Naive thymus-derived CD8-positive, alpha-beta T cell (primary cell): ENCODE results near the gene TRIOBP. TPM values are rescaled to one million over a fixed set of nuclear protein-coding genes. Genes with fewer than 3 reads are reported as not detected.

Experiments used
- ATAC-seq, 2 donors: fragments of 150-1000 bp; cut with Tn5 transposase in 1 of 2; sonication (Bioruptor Pico), chemical (Tn5 transposase) in 1 of 2; 1 replicate in 1 of 2; 2 replicates in 1 of 2; pipeline ENCODE4 v1.10.0; 2021; ENCODE audit warnings: mild to moderate bottlenecking in 2 of 2, moderate library complexity in 2 of 2
- POLR2A ChIA-PET: fragments of 350-600 bp; sonication (Branson Sonifier 250); formaldehyde crosslinking; loops from one replicate; lab custom pipeline; 2021; ENCODE audit warnings: antibody characterized with exemption; lab: Charles Lee
- DNase-seq, 10 donors: peaks; one replicate each; pipeline versions ENCODE4 v3.0.0 to v3.0.0-alpha.2; 2020 to 2022
- H3K27ac Mint-ChIP-seq, 10 donors: one replicate each; pipeline ENCODE4 v1.8.0; 2020 to 2022; ENCODE audit warnings: mild to moderate bottlenecking in 10 of 10, mixed read lengths in 10 of 10, moderate library complexity in 4 of 10, inconsistent platforms in 1 of 10
- H3K27me3 Mint-ChIP-seq, 5 donors: one replicate each; pipeline ENCODE4 v1.8.0; 2021 to 2022; ENCODE audit warnings: mixed read lengths in 5 of 5
- H3K36me3 Mint-ChIP-seq, 3 donors: one replicate each; pipeline ENCODE4 v1.8.0; 2020 to 2022; ENCODE audit warnings: mixed read lengths in 3 of 3, mild to moderate bottlenecking in 2 of 3, inconsistent platforms in 1 of 3
- H3K4me1 Mint-ChIP-seq, 4 donors: one replicate each; pipeline ENCODE4 v1.8.0; 2021 to 2022; ENCODE audit warnings: mixed read lengths in 4 of 4
- H3K4me3 Mint-ChIP-seq, 10 donors: one replicate each; pipeline ENCODE4 v1.8.0; 2020 to 2022; ENCODE audit warnings: mild to moderate bottlenecking in 10 of 10, mixed read lengths in 10 of 10, moderate library complexity in 6 of 10, inconsistent platforms in 1 of 10
- H3K9me3 Mint-ChIP-seq, 9 donors: one replicate each; pipeline ENCODE4 v1.8.0; 2020 to 2022; ENCODE audit warnings: mixed read lengths in 9 of 9, mild to moderate bottlenecking in 3 of 9, inconsistent platforms in 1 of 9, moderate library complexity in 1 of 9
- polyA plus RNA-seq, 3 donors: library from polyadenylated mRNA; unstranded; fragments of 300-500 nt; fragmentation: Illumina TruSeq; gene quantifications; one replicate each; pipeline ENCODE4 v1.2.3, GENCODE V29; 2021
- total RNA-seq, 8 experiments: library from RNA in 2 of 8; stranded (reverse) in 2 of 8; gene quantifications; one replicate each; pipeline ENCODE4 v1.2.3 and lab custom pipeline; 2021 to 2026

Gene TRIOBP
- total and polyA plus RNA-seq, 5 experiments from 2014 or later: 7.8 to 30.9 (median 11.6) TPM

DNA sequence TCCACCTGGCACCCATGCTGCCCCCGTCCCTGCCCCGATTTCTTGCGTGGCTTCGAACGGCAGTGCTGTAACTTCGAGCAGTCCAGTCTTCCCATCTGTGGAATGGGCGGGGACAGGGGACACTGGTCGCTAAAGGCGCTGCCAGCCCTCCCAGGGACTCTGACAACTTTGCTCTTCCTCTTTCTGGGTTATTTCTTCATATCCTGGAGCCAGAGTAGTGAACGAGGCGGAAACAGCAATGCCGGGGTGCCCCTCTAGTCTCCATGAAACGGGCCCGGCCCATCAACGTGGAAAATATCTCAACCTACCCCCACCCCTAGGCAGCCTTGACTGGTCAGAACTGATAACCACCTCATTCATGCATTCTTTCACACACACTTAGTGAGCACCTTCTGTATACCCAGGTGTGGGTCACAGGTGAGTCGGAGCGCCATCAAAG lies 42.8 kb downstream of the TRIOBP start:
- POLR2A ChIA-PET: no interaction called here
- DNase-seq: no peak

DNA sequence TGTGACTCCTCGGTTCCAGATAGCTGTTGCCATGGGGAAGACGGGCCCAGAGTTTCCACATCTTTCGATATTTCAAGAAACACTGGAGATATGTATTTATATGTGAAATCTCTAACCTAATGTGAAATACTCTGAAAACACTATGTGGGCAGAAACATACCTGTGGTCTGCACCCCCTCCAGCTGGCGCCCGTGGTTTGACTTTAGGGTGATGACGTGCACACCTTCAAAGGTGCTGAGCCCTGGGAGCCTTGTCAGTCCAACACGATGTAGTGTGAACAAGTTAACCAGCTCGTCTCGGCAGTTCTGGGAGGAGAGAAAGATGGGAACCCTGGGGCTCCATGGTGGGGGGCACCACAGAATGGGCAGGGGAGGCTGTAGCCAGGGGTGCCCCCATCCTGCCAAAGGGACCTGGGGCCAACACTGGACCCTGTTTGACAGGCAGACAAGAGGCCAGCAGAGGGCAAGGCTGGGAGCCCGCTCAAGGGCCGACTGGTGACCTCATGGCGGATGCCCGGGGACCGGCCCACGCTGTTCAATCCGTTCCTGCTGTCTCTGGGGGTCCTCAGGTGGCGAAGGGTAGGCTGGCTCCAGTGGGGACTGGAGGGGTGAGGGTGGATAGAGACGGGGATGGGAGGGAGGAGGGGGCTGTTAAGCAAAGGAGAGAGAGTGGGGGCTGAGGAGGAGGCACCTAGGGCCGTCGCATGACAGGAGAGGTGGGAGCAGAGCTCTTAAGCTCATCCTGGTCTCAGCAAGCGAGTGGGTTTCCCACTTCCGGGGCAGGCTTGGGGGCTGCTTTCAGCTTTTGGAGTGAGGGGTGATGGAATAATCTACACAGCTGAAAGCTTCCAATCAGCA lies 43.8 kb downstream of the TRIOBP start:
- Mint-ChIP-seq H3K4me1 (peaks cover 13 to 32% (median 21%) of the 10 kb centered on the region in 4 donors), H3K9me3 (no peaks in the 10 kb centered on the region), H3K27me3 (peaks cover 0 to 9% (median 0%) of the 10 kb centered on the region in 5 donors), H3K4me3 (peak overlapping the region in 7 of 10 donors; percentile 14 to 62 (median 45)), H3K27ac (peak overlapping the region in 8 of 10 donors; percentile 16 to 91 (median 82)), H3K36me3 (no peaks in the 10 kb centered on the region)
- ATAC-seq (peak; percentile 93 to 97), DNase-seq (peak in 8 of 10 donors; percentile 16 to 78 (median 58))
- POLR2A ChIA-PET: no interaction called here

More for the DNA sequence above, 42.8 kb downstream of the TRIOBP start:
- peak overlapping the region in 1 of 10 donors; percentile 11 for H3K4me3 Mint-ChIP-seq
- H3K27ac Mint-ChIP-seq: peak overlapping the region in 1 of 10 donors; percentile 70
- H3K36me3 Mint-ChIP-seq: no peaks in the 10 kb centered on the region
- H3K9me3 Mint-ChIP-seq: no peaks in the 10 kb centered on the region
- H3K27me3 Mint-ChIP-seq: peaks cover 0 to 9% (median 0%) of the 10 kb centered on the region in 5 donors
- H3K4me1 Mint-ChIP-seq: peaks cover 7 to 24% (median 14%) of the 10 kb centered on the region in 4 donors
- ATAC-seq: no peak

DNA sequence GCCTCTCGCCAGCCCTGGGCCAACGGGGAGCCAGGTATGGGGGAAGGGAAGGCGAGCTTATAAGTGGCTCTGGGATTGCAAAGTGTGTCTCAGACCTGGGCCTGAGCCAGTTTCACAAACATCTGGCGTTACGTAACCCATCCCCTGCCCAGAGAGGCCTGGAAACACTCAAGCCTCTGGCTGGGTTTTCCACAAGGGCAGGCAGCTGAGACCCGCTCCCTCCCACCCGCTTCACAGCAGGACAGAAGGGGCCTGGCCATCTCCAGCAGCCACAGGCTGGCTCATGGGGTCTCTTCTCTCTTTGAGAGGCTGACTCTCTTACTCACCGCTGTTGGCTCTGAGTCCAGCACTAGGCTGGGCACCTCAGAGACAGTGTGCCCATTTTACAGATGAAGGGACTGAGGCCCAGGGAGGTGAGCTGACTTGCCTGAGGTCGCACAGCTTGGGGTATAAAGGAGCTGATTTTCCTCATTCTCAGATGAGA lies 44.5 kb downstream of the TRIOBP start:
- Mint-ChIP-seq H3K27ac (peak overlapping the region in 3 of 10 donors; percentile 12 to 44 (median 37)), H3K36me3 (no peaks in the 10 kb centered on the region), H3K9me3 (no peaks in the 10 kb centered on the region), H3K27me3 (peaks cover 0 to 9% (median 0%) of the 10 kb centered on the region in 5 donors), H3K4me3 (no peak overlapping the region), H3K4me1 (peaks cover 13 to 32% (median 21%) of the 10 kb centered on the region in 4 donors)
- POLR2A ChIA-PET: interaction anchor here (0.7 kb wide), 1 partner anchor 52 kb away, joined by 3 read pairs; no protein-coding TSS in a partner anchor
- DNase-seq (no peak), ATAC-seq (no peak)

DNA sequence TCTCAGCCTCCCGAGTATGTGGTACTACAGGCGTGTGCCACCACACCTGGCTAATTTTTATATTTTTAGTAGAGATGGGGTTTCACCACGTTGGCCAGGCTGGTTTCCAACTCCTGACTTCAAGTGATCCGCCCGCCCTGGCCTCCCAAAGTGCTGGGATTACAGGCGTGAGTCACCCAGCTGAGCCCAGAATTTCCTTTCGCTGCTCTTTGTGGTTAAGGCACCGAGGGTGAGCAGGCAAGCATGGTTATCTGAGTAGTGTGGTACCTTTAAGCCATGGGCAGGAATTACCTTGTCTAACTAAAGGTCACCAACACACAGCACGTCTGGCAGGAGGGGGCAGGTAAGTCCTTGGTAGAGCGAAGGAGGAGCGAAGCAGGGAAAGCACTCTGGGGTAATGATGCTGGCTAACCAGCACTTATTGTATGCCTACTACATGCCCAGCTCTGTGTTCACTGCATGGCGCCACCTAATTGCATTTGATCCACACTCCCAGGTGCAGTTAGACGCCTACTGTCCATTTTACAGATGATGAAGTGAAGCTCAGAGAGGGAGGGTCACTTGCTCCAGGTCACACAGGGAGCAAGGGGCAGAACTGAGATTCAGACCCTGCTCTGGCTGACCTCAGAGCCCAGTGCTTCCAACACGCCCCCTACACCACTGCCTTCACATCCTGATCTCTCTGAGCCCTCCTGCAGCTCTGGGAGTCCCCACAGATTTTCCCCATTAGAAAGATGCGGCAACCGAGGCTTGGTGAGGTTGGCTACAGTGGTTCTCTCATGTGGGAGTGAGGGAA lies 45.7 kb downstream of the TRIOBP start:
- peaks cover 15 to 39% (median 25%) of the 10 kb centered on the region in 4 donors for H3K4me1 Mint-ChIP-seq
- H3K36me3 Mint-ChIP-seq: no peaks in the 10 kb centered on the region
- POLR2A ChIA-PET: interaction anchor here (0.8 kb wide), 1 partner anchor 9 kb away, joined by 3 read pairs; no protein-coding TSS in a partner anchor

DNA sequence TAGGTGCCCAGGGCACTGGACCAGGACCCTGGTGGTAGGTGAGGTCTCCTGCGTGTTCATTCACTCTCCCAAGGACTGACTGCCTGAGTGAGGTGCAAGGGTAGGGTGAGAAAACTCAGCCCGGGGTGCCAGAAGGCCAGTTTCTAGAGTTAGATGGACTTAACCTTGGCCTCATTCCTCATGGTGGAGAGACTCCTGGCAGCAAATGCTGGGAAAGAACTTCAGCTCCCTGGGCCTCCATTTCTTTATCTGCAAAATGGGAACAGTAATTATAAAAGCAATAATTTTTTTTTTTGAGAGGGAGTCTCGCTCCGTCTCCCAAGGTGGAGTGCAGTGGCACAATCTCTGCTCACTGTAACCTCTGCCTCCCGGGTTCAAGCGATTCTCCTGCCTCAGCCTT lies 47.7 kb downstream of the TRIOBP start:
- peak overlapping the region in 9 of 10 donors; percentile 67 to 96 (median 90) for H3K4me3 Mint-ChIP-seq
- ATAC-seq: no peak

More for the DNA sequence above, 45.7 kb downstream of the TRIOBP start:
- no peak for ATAC-seq
- DNase-seq: no peak
- Mint-ChIP-seq H3K9me3 (no peaks in the 10 kb centered on the region), H3K27ac (peak overlapping the region in 7 of 10 donors; percentile 17 to 89 (median 62)), H3K4me3 (peak overlapping the region in 1 of 10 donors; percentile 8), H3K27me3 (peaks cover 0 to 8% (median 0%) of the 10 kb centered on the region in 5 donors)

DNA sequence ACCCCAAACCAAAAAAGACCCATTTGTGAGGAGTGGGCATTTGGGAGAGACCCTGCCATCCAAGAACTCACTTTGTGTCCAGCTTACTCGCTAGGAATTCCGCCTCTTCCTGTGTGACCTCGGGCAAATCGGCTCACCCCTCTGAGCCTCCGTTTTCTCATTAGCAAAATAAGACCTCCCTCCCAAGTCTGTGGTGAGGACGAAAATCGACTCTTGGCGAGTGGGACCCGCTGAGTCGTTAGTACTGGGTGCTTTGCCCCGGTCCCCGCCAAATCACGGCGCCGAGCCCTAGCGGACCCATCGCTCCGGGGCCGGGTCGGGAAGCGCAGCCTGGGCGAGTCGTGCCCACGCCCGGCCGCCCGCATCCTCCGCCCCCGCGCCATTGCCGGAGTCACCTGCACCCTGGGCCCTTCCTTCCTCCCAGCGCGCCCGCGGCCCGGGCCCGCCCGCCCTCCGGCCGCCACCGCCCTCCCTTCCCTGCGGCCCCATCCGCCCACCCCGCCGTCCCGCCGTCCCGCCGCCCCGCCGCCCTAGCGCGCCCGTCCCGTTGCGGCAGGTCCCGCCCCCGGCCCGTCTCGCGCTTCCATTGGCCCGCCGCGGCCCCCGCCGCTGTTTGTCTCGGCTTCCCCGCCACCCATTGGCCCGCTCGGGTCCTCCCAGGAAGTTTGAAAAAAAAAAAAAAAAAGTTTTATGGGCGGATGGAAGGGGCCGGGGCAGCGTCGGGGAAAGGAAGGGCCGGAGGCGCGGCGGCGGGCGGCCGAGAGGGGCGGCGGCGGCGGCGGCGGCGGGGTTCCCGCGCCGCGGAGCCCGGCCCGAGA lies 48.9 kb downstream of the TRIOBP start:
- Mint-ChIP-seq H3K4me1 (peaks cover 14 to 38% (median 30%) of the 10 kb centered on the region in 4 donors), H3K36me3 (no peaks in the 10 kb centered on the region), H3K27me3 (no peaks in the 10 kb centered on the region), H3K4me3 (peak overlapping the region; percentile 79 to 97 (median 91)), H3K9me3 (no peaks in the 10 kb centered on the region), H3K27ac (peak overlapping the region; percentile 74 to 93 (median 86))
- peak; percentile 67 to 92 (median 81) for DNase-seq
- POLR2A ChIA-PET: interaction anchor here (1.0 kb wide), 1 partner anchor 455 kb away, joined by 6 read pairs; no protein-coding TSS in a partner anchor
- ATAC-seq: peak; percentile 93 to 95

More for the DNA sequence above, 47.7 kb downstream of the TRIOBP start:
- H3K27ac Mint-ChIP-seq: peak overlapping the region in 3 of 10 donors; percentile 27 to 68 (median 33)
- no peaks in the 10 kb centered on the region for H3K27me3 Mint-ChIP-seq
- peaks cover 18 to 46% (median 37%) of the 10 kb centered on the region in 4 donors for H3K4me1 Mint-ChIP-seq
- DNase-seq: no peak
- no peaks in the 10 kb centered on the region for H3K36me3 Mint-ChIP-seq
- POLR2A ChIA-PET: interaction anchor here (1.0 kb wide), 1 partner anchor 456 kb away, joined by 6 read pairs; no protein-coding TSS in a partner anchor
- no peaks in the 10 kb centered on the region for H3K9me3 Mint-ChIP-seq

DNA sequence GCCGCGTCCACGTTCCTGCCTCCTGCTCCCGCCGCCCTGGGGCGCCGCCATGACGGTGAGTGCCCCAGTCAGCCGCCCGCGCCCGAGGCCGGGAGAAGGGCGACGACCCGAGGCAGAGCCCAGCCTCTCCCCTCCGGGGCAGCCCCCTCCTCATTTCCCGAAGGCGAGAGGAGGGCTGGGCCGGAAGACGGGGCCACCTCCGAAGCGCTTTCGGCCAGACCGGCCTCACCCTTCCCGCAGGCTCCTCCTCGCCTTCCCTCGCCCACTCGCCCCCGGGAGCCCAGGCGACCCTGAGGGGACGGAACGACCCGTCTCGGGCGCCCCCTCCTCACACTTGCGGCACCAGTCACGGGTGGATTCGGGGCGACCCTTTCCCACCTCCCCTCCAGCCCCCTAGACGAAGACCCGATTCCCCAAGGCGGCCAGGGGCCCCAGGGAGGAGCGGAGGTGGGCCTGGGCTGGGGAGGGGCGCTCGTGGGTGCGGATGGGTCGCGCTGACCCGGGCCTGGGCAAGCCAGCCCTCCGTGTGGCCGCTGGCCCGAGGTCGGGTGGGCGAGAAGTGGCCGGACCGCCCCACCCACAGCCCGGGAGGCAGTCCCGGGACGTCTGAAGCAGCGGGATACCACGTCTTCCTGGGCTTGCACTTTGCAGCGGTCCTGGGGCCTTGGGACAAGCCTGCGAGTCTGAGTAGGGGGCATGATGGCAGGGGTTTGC lies 49.7 kb downstream of the TRIOBP start:
- POLR2A ChIA-PET: interaction anchor here (1.4 kb wide), 1 partner anchor 87 kb away, joined by 4 read pairs; no protein-coding TSS in a partner anchor

DNA sequence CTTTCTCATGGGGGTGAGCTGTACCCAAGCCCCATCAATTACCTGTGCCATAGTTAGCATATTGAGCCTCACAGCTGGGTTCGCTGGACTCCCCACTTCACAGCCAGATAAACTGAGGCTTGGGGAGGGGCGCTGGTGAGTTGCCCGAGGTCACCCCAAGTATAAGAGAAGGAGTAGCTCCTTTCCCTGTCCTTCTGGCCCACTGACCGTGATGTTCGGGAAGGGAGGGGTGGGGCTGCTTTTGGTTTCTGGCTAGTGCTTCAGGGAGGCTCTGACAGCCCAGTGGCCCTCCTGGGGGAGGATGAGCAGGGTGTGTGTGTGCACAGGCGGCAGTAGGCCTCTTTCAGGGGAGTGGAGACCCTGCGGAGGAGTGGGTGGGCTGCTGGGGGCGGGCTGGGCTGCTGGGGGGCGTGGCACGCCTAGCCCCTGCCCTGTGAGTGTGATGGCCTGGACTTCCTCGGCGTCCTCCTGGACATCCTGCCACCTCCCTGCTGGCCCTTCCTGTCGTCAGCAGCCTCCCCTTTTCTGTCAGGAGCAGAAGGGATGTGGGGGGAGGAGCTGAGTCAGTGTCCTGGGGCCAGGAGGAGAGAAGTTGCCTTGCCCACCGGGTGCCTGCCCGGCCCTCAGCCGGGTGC lies 50.3 kb downstream of the TRIOBP start:
- ATAC-seq (no peak), DNase-seq (peak in 1 of 10 donors; percentile 5)
- Mint-ChIP-seq H3K9me3 (no peaks in the 10 kb centered on the region), H3K36me3 (no peaks in the 10 kb centered on the region), H3K4me1 (peaks cover 16 to 37% (median 29%) of the 10 kb centered on the region in 4 donors), H3K4me3 (peak overlapping the region; percentile 74 to 94 (median 90)), H3K27me3 (no peaks in the 10 kb centered on the region), H3K27ac (peak overlapping the region in 8 of 10 donors; percentile 69 to 85 (median 81))
- POLR2A ChIA-PET: interaction anchor here (1.4 kb wide), 1 partner anchor 87 kb away, joined by 4 read pairs; no protein-coding TSS in a partner anchor

More for the DNA sequence above, 49.7 kb downstream of the TRIOBP start:
- peaks cover 16 to 37% (median 30%) of the 10 kb centered on the region in 4 donors for H3K4me1 Mint-ChIP-seq
- peak overlapping the region; percentile 74 to 94 (median 90) for H3K4me3 Mint-ChIP-seq
- no peaks in the 10 kb centered on the region for H3K27me3 Mint-ChIP-seq
- peak in 1 of 10 donors; percentile 9 for DNase-seq
- no peaks in the 10 kb centered on the region for H3K9me3 Mint-ChIP-seq
- H3K36me3 Mint-ChIP-seq: no peaks in the 10 kb centered on the region
- peak overlapping the region in 9 of 10 donors; percentile 69 to 85 (median 81) for H3K27ac Mint-ChIP-seq
- ATAC-seq: peak; percentile 60 to 62

DNA sequence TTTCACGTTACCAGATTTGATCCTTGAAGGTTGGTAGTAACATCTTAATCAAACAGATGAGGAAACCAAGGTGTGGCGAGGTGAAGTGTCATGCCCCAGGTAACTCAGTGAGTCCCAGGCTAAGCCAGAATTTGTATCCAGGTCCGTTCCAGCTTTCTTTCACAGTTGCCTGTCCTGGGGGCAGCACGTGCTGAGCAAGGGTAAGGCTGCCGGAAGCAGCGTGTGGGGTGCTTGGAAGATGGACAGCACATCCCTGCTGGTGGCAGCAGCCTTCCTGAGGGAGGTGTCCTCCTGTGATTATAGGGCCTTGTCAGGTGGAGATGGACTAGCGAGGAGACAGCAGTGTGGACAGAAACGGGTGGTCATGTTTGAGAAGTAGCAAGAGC lies 50.9 kb downstream of the TRIOBP start:
- Mint-ChIP-seq H3K27me3 (no peaks in the 10 kb centered on the region), H3K4me1 (peaks cover 16 to 36% (median 28%) of the 10 kb centered on the region in 4 donors), H3K9me3 (no peaks in the 10 kb centered on the region), H3K36me3 (no peaks in the 10 kb centered on the region), H3K27ac (peak overlapping the region in 5 of 10 donors; percentile 32 to 75 (median 68)), H3K4me3 (peak overlapping the region in 9 of 10 donors; percentile 3 to 84 (median 62))
- no peak for ATAC-seq
- POLR2A ChIA-PET: interaction anchor here (0.5 to 1.4 kb wide), 3 partner anchors 66 to 115 kb away, joined by 3 to 4 read pairs (median 3); no protein-coding TSS in a partner anchor
- no peak for DNase-seq

DNA sequence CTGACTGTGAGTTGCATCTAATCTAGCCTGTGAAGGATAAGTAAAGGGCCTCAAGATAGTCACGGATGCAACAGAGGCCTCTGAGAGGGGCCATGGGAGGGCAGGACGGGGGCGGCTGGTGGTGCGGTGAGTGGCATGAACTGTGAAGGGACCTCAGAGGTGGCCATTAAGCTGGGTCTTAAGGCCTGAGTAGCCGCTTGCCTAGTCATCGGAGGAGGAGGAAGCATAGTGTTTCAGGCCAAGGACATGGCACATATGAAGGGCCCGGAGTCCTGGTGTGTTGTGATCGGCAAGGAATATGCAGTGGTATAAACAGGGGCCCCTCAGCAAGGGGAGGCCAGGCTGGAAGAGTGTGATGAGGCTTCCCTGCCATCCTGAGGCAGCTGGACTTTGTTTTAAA lies 51.8 kb downstream of the TRIOBP start:
- Mint-ChIP-seq H3K36me3 (peaks cover 0 to 2% (median 0%) of the 10 kb centered on the region in 3 donors), H3K27me3 (no peaks in the 10 kb centered on the region), H3K27ac (peak overlapping the region in 1 of 10 donors; percentile 80), H3K9me3 (no peaks in the 10 kb centered on the region), H3K4me1 (peaks cover 16 to 35% (median 27%) of the 10 kb centered on the region in 4 donors), H3K4me3 (peak overlapping the region in 2 of 10 donors; percentile 10 to 60)
- DNase-seq (no peak), ATAC-seq (no peak)
- POLR2A ChIA-PET: interaction anchor here (0.6 to 1.5 kb wide), 2 partner anchors 11 to 71 kb away, joined by 3 read pairs; no protein-coding TSS in a partner anchor
